GM23338 (cell line): ENCODE measurements around the gene CACNA2D3. TPM values are rescaled to one million over a fixed set of nuclear protein-coding genes. Genes with fewer than 3 reads are reported as not detected.

ENCODE experiments used
- ATAC-seq: fragments of 200-7000 bp; cut with Tn5 transposase; 3 replicates; pipeline ENCODE4 v1.9.1; 2020
- DNase-seq: peaks from one replicate; pipeline ENCODE4 v3.0.0-alpha.2; 2015; ENCODE audit warnings: low spot score
- H2AFZ ChIP-seq: fragments of 200-600 bp; sonication (generic); 2 replicates; pipeline ENCODE4 v1.8.0; 2016; ENCODE audit warnings: antibody characterized with exemption, mild to moderate bottlenecking, moderate library complexity
- H3F3A ChIP-seq: fragments of 200-600 bp; sonication (generic); replicated peaks from 2 replicates; pipeline ENCODE4 v1.8.0; 2017; ENCODE audit warnings: antibody characterized with exemption, mixed run types, low read depth
- H3K27ac ChIP-seq: fragments of 200-600 bp; sonication (generic); 2 replicates; pipeline ENCODE4 v1.6.1; 2016; ENCODE audit warnings: low read depth
- H3K27me3 ChIP-seq: fragments of 200-600 bp; sonication (generic); 2 replicates; pipeline ENCODE4 v1.8.0; 2016; ENCODE audit warnings: mild to moderate bottlenecking, mixed run types, moderate library complexity; ENCODE audit not compliant: insufficient read depth
- H3K36me3 ChIP-seq: fragments of 200-600 bp; sonication (generic); 2 replicates; pipeline ENCODE4 v1.8.0; 2016; ENCODE audit warnings: mild to moderate bottlenecking; ENCODE audit not compliant: insufficient read depth
- H3K4me1 ChIP-seq: fragments of 200-600 bp; sonication (generic); 2 replicates; pipeline ENCODE4 v1.8.0; 2016; ENCODE audit warnings: mild to moderate bottlenecking, moderate library complexity; ENCODE audit not compliant: insufficient read depth
- H3K4me2 ChIP-seq: fragments of 200-600 bp; sonication (generic); 2 replicates; pipeline ENCODE4 v1.7.1; 2017; ENCODE audit warnings: mixed run types
- H3K4me3 ChIP-seq: fragments of 200-600 bp; sonication (generic); 2 replicates; pipeline ENCODE4 v1.6.1; 2016; ENCODE audit warnings: mixed run types
- H3K79me2 ChIP-seq: fragments of 200-600 bp; sonication (generic); replicated peaks from 2 replicates; pipeline ENCODE4 v1.8.0; 2017; ENCODE audit warnings: mild to moderate bottlenecking; ENCODE audit not compliant: insufficient read depth
- H3K9me2 ChIP-seq: fragments of 200-600 bp; sonication (generic); 2 replicates; pipeline ENCODE4 v1.8.0; 2017; ENCODE audit not compliant: insufficient read depth
- H4K20me1 ChIP-seq: fragments of 200-600 bp; sonication (generic); replicated peaks from 2 replicates; pipeline ENCODE4 v1.8.0; 2017; ENCODE audit warnings: mild to moderate bottlenecking; ENCODE audit not compliant: insufficient read depth
- H3K27ac Mint-ChIP-seq: 2 replicates; pipeline ENCODE4 v1.8.0; 2020; ENCODE audit warnings: inconsistent platforms, mild to moderate bottlenecking, moderate library complexity, mixed read lengths
- H3K27me3 Mint-ChIP-seq: 3 replicates; pipeline ENCODE4 v1.8.0; 2022; ENCODE audit warnings: low read depth, mild to moderate bottlenecking, moderate library complexity, mixed read lengths, inconsistent platforms; ENCODE audit not compliant: insufficient read depth, poor library complexity
- H3K36me3 Mint-ChIP-seq: 3 replicates; pipeline ENCODE4 v1.8.0; 2021; ENCODE audit warnings: low read depth, mild to moderate bottlenecking, inconsistent platforms, moderate library complexity, mixed read lengths
- H3K4me1 Mint-ChIP-seq: 3 replicates; pipeline ENCODE4 v1.8.0; 2020; ENCODE audit warnings: mild to moderate bottlenecking, inconsistent platforms, mixed read lengths
- H3K4me3 Mint-ChIP-seq: 3 replicates; pipeline ENCODE4 v1.8.0; 2021; ENCODE audit warnings: moderate library complexity, mild to moderate bottlenecking, inconsistent platforms, mixed read lengths
- H3K9me3 Mint-ChIP-seq: 3 replicates; pipeline ENCODE4 v1.8.0; 2020; ENCODE audit warnings: moderate library complexity, mild to moderate bottlenecking, inconsistent platforms, mixed read lengths
- CREB1 ChIP-seq: fragments of 250-450 bp; sonication (Bioruptor Pico); IDR thresholded peaks from 2 replicates; pipeline ENCODE4 v1.5.0; 2020; ENCODE audit warnings: low read depth, mild to moderate bottlenecking, moderate library complexity
- EZH2 ChIP-seq: fragments of 200-600 bp; sonication (generic); IDR thresholded peaks from one replicate; pipeline ENCODE4 v1.8.0; 2017; ENCODE audit warnings: antibody characterized with exemption, mild to moderate bottlenecking, low read depth; ENCODE audit not compliant: unreplicated experiment
- EZH2phosphoT487 ChIP-seq: fragments of 200-600 bp; sonication (generic); IDR thresholded peaks from one replicate; pipeline ENCODE4 v1.8.1; 2018; ENCODE audit warnings: antibody characterized with exemption; ENCODE audit not compliant: unreplicated experiment
- JUNB ChIP-seq: IDR thresholded peaks from one replicate; pipeline ENCODE4 v1.6.1; 2016; ENCODE audit warnings: antibody characterized with exemption; ENCODE audit not compliant: unreplicated experiment
- NANOG ChIP-seq: IDR thresholded peaks from 2 replicates; pipeline ENCODE4 v1.6.1; 2016; ENCODE audit warnings: antibody characterized with exemption, borderline replicate concordance
- POLR2AphosphoS5 ChIP-seq: IDR thresholded peaks from 2 replicates; pipeline ENCODE4 v1.6.1; 2016; ENCODE audit warnings: antibody characterized with exemption, low read depth
- STAT1 ChIP-seq: IDR thresholded peaks from one replicate; pipeline ENCODE4 v1.6.1; 2016; ENCODE audit warnings: antibody characterized with exemption; ENCODE audit not compliant: unreplicated experiment
- ZNF114 ChIP-seq: fragments of 250-450 bp; sonication (Bioruptor Pico); IDR thresholded peaks from 2 replicates; pipeline ENCODE4 v1.5.0; 2020; ENCODE audit warnings: mild to moderate bottlenecking, moderate library complexity
- ZNF331 ChIP-seq: fragments of 250-450 bp; sonication (Bioruptor Pico); IDR thresholded peaks from 2 replicates; pipeline ENCODE4 v1.5.0; 2020; ENCODE audit warnings: low read depth, mild to moderate bottlenecking, moderate library complexity
- polyA plus RNA-seq: library from polyadenylated mRNA; unstranded; fragments of >200 nt; fragmentation: Nextera tagmentation; extraction: Ambion mirVana; gene quantifications from 2 replicates; pipeline ENCODE4 v1.2.1, GENCODE V29; 2016
- total RNA-seq: library from RNA; depleted of rRNA; stranded (reverse); fragments of >200 nt; shearing (Covaris generic); gene quantifications from 2 replicates; pipeline ENCODE4 v1.2.3, GENCODE V29; 2014
- TF ChIP-seq, protein P1 (sequence below), 2 experiments: fragments of 200-600 bp in 1 of 2; sonication (generic) in 1 of 2; conservative IDR thresholded peaks; 2 replicates each; pipeline versions ENCODE4 v1.5.1 to v1.6.1; 2016 to 2017; ENCODE audit warnings: antibody characterized with exemption in 2 of 2, low read depth in 2 of 2, mild to moderate bottlenecking in 2 of 2, moderate library complexity in 1 of 2
- TF ChIP-seq, protein P2 (sequence below): IDR thresholded peaks from 2 replicates; pipeline ENCODE4 v1.6.1; 2016; ENCODE audit warnings: antibody characterized with exemption
- TF ChIP-seq, protein P3 (sequence below): fragments of 250-450 bp; sonication (Bioruptor Pico); IDR thresholded peaks from 2 replicates; pipeline ENCODE4 v1.5.0; 2020; ENCODE audit warnings: mild to moderate bottlenecking, moderate library complexity

CACNA2D3 gene
- total and polyA plus RNA-seq, 2 experiments from 2014 or later, result 2.2 to 2.3 TPM

DNA sequence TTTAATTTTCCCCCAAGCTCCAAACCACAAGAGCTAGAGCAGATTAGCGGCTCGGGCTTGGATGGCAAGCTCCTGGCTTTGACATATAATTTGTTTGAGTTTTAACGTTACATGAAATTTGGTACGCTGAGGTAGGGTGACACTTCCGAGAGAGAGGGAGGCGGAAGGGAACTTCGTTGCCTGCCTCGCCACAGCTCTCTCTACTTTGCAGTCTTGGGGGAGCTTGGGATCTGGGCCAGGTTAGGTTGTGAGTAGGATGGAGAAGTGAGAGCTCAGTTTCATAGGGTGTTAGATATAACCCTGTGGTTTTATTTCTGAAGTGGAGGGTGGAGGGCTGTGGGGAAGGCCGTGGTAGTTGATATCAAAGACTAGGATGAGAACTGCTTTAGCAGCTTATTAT lies 765.8 kb downstream of the CACNA2D3 start (continued):
- TF ChIP-seq, protein P1, sequence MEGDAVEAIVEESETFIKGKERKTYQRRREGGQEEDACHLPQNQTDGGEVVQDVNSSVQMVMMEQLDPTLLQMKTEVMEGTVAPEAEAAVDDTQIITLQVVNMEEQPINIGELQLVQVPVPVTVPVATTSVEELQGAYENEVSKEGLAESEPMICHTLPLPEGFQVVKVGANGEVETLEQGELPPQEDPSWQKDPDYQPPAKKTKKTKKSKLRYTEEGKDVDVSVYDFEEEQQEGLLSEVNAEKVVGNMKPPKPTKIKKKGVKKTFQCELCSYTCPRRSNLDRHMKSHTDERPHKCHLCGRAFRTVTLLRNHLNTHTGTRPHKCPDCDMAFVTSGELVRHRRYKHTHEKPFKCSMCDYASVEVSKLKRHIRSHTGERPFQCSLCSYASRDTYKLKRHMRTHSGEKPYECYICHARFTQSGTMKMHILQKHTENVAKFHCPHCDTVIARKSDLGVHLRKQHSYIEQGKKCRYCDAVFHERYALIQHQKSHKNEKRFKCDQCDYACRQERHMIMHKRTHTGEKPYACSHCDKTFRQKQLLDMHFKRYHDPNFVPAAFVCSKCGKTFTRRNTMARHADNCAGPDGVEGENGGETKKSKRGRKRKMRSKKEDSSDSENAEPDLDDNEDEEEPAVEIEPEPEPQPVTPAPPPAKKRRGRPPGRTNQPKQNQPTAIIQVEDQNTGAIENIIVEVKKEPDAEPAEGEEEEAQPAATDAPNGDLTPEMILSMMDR (conservative IDR thresholded peaks at IDR 0.05; ENCODE audit: low read depth in 2 of 2), result no peak
- TF ChIP-seq, protein P2, sequence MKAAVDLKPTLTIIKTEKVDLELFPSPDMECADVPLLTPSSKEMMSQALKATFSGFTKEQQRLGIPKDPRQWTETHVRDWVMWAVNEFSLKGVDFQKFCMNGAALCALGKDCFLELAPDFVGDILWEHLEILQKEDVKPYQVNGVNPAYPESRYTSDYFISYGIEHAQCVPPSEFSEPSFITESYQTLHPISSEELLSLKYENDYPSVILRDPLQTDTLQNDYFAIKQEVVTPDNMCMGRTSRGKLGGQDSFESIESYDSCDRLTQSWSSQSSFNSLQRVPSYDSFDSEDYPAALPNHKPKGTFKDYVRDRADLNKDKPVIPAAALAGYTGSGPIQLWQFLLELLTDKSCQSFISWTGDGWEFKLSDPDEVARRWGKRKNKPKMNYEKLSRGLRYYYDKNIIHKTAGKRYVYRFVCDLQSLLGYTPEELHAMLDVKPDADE, result no peak
- TF ChIP-seq ZNF331 (CRISPR knock-in tag) (no peak), POLR2AphosphoS5 (no peak), EZH2phosphoT487 (no peak), CREB1 (CRISPR knock-in tag) (no peak), STAT1 (no peak), JUNB (no peak)

DNA sequence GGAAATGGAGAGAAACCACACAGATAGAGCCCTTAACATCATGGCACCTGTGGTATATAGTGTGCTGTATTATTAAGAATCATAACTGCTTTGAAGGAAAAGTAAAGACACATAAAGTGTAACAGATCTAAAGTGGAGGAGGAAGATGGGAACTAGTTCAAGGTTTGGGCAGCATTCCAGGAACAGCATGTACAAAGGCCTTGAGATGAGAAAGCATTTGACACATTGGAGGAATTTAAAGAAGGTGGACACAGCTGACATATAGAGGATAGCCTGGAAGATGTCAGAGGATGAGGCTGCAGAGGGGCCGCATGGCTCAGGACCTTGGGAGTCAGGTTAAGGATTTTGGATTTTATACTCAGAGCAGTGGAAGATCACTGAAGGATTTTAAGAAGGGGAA lies 766.5 kb downstream of the CACNA2D3 start:
- no peak overlapping the region for H3K4me3 Mint-ChIP-seq
- H2AFZ ChIP-seq, result no peak overlapping the region
- no peaks in the 10 kb centered on the region for H4K20me1 ChIP-seq
- ATAC-seq (no peak), DNase-seq (no peak)
- no peaks in the 10 kb centered on the region for H3K27me3 ChIP-seq
- H3K27ac Mint-ChIP-seq, result no peak overlapping the region
- H3K4me2 ChIP-seq, result no peak overlapping the region
- H3K4me1 Mint-ChIP-seq, result peaks cover 15% of the 10 kb centered on the region
- no peaks in the 10 kb centered on the region for H3K79me2 ChIP-seq
- no peaks in the 10 kb centered on the region for H3K4me1 ChIP-seq
- peaks cover 9% of the 10 kb centered on the region; the same call in 1 of the 2 replicates for H3K9me2 ChIP-seq
- no peaks in the 10 kb centered on the region for H3K36me3 ChIP-seq
- peaks cover 2% of the 10 kb centered on the region for H3K27me3 Mint-ChIP-seq
- H3K9me3 Mint-ChIP-seq, result no peaks in the 10 kb centered on the region
- H3F3A ChIP-seq, result no peaks in the 10 kb centered on the region
- peaks cover 11% of the 10 kb centered on the region for H3K36me3 Mint-ChIP-seq
- H3K4me3 ChIP-seq, result no peak overlapping the region
- no peak for TF ChIP-seq ZNF114 (CRISPR knock-in tag)
- TF ChIP-seq, protein P2, result no peak
- TF ChIP-seq POLR2AphosphoS5, result no peak
- TF ChIP-seq, protein P3, sequence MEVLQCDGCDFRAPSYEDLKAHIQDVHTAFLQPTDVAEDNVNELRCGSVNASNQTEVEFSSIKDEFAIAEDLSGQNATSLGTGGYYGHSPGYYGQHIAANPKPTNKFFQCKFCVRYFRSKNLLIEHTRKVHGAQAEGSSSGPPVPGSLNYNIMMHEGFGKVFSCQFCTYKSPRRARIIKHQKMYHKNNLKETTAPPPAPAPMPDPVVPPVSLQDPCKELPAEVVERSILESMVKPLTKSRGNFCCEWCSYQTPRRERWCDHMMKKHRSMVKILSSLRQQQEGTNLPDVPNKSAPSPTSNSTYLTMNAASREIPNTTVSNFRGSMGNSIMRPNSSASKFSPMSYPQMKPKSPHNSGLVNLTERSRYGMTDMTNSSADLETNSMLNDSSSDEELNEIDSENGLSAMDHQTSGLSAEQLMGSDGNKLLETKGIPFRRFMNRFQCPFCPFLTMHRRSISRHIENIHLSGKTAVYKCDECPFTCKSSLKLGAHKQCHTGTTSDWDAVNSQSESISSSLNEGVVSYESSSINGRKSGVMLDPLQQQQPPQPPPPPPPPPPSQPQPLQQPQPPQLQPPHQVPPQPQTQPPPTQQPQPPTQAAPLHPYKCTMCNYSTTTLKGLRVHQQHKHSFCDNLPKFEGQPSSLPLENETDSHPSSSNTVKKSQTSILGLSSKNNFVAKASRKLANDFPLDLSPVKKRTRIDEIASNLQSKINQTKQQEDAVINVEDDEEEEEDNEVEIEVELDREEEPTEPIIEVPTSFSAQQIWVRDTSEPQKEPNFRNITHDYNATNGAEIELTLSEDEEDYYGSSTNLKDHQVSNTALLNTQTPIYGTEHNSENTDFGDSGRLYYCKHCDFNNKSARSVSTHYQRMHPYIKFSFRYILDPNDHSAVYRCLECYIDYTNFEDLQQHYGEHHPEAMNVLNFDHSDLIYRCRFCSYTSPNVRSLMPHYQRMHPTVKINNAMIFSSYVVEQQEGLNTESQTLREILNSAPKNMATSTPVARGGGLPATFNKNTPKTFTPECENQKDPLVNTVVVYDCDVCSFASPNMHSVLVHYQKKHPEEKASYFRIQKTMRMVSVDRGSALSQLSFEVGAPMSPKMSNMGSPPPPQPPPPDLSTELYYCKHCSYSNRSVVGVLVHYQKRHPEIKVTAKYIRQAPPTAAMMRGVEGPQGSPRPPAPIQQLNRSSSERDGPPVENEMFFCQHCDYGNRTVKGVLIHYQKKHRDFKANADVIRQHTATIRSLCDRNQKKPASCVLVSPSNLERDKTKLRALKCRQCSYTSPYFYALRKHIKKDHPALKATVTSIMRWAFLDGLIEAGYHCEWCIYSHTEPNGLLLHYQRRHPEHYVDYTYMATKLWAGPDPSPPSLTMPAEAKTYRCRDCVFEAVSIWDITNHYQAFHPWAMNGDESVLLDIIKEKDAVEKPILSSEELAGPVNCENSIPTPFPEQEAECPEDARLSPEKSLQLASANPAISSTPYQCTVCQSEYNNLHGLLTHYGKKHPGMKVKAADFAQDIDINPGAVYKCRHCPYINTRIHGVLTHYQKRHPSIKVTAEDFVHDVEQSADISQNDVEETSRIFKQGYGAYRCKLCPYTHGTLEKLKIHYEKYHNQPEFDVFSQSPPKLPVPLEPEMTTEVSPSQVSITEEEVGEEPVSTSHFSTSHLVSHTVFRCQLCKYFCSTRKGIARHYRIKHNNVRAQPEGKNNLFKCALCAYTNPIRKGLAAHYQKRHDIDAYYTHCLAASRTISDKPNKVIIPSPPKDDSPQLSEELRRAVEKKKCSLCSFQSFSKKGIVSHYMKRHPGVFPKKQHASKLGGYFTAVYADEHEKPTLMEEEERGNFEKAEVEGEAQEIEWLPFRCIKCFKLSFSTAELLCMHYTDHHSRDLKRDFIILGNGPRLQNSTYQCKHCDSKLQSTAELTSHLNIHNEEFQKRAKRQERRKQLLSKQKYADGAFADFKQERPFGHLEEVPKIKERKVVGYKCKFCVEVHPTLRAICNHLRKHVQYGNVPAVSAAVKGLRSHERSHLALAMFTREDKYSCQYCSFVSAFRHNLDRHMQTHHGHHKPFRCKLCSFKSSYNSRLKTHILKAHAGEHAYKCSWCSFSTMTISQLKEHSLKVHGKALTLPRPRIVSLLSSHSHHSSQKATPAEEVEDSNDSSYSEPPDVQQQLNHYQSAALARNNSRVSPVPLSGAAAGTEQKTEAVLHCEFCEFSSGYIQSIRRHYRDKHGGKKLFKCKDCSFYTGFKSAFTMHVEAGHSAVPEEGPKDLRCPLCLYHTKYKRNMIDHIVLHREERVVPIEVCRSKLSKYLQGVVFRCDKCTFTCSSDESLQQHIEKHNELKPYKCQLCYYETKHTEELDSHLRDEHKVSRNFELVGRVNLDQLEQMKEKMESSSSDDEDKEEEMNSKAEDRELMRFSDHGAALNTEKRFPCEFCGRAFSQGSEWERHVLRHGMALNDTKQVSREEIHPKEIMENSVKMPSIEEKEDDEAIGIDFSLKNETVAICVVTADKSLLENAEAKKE (CRISPR knock-in tag), result no peak
- no peak for TF ChIP-seq ZNF331 (CRISPR knock-in tag)
- no peak for TF ChIP-seq CREB1 (CRISPR knock-in tag)
- TF ChIP-seq NANOG, result no peak
- TF ChIP-seq EZH2, result no peak
- no peak overlapping the region for H3K27ac ChIP-seq
